ENCODE data around the gene YY1. TPM values are rescaled to one million over a fixed set of nuclear protein-coding genes. Genes with fewer than 3 reads are reported as not detected.

The YY1 gene
- total and polyA plus RNA-seq, 2 experiments from 2014 or later: 88.2 to 128 TPM

DNA sequence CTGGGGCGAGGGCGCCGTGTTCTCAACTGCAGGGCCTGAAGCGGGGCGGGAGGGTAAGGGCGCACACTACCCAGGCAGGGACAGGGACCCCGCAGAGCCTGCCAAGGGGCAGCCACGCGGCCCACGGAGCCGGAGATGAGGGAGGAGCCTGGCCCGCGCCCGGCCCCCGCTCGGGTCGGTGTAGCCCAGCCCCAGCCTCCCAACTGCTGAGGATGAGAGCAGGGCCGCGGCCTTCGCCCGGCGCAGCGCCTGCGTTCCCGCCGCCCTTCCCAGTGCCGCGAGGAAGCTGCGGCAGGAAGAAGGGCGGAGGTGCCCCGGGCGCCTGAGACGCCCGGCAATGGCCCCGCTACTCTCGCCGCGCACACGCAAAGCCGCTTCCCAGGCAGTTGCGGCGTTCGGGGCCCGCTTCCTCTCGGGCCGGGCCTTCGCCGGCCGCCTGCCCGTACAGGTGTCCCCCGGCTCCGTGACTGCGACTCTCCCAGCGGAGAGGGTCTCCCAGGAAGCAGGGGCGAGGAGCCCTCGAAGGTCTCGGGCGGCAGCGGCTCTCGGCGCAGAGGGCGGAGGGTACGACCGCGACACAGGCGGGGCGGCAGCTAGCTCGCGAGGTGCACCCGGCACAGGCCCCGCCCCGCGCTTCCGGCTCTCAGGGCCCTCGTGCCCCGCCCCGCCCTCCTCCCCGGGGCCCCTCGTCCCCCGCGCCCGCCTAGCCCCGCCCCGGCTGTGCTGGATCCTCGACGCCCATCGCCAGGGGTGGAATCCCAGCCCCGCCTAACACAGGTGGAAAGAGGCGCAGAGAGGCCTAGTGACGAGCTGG is 24.8 kb upstream of the YY1 start:
- TF ChIP-seq ZNF331 (CRISPR knock-in tag; IDR thresholded peaks at IDR 0.05; ENCODE audit: low read depth) (no peak), EZH2 (IDR thresholded peaks at IDR 0.05; ENCODE audit: low read depth, unreplicated experiment) (no peak), POLR2AphosphoS5 (IDR thresholded peaks at IDR 0.05; ENCODE audit: low read depth) (peak; percentile 98), ZNF114 (CRISPR knock-in tag; IDR thresholded peaks at IDR 0.05) (no peak), NANOG (IDR thresholded peaks at IDR 0.05; ENCODE audit: borderline replicate concordance) (no peak)
- TF ChIP-seq, protein P1, sequence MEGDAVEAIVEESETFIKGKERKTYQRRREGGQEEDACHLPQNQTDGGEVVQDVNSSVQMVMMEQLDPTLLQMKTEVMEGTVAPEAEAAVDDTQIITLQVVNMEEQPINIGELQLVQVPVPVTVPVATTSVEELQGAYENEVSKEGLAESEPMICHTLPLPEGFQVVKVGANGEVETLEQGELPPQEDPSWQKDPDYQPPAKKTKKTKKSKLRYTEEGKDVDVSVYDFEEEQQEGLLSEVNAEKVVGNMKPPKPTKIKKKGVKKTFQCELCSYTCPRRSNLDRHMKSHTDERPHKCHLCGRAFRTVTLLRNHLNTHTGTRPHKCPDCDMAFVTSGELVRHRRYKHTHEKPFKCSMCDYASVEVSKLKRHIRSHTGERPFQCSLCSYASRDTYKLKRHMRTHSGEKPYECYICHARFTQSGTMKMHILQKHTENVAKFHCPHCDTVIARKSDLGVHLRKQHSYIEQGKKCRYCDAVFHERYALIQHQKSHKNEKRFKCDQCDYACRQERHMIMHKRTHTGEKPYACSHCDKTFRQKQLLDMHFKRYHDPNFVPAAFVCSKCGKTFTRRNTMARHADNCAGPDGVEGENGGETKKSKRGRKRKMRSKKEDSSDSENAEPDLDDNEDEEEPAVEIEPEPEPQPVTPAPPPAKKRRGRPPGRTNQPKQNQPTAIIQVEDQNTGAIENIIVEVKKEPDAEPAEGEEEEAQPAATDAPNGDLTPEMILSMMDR (conservative IDR thresholded peaks at IDR 0.05; ENCODE audit: low read depth in 2 of 2): no peak
- TF ChIP-seq, protein P2, sequence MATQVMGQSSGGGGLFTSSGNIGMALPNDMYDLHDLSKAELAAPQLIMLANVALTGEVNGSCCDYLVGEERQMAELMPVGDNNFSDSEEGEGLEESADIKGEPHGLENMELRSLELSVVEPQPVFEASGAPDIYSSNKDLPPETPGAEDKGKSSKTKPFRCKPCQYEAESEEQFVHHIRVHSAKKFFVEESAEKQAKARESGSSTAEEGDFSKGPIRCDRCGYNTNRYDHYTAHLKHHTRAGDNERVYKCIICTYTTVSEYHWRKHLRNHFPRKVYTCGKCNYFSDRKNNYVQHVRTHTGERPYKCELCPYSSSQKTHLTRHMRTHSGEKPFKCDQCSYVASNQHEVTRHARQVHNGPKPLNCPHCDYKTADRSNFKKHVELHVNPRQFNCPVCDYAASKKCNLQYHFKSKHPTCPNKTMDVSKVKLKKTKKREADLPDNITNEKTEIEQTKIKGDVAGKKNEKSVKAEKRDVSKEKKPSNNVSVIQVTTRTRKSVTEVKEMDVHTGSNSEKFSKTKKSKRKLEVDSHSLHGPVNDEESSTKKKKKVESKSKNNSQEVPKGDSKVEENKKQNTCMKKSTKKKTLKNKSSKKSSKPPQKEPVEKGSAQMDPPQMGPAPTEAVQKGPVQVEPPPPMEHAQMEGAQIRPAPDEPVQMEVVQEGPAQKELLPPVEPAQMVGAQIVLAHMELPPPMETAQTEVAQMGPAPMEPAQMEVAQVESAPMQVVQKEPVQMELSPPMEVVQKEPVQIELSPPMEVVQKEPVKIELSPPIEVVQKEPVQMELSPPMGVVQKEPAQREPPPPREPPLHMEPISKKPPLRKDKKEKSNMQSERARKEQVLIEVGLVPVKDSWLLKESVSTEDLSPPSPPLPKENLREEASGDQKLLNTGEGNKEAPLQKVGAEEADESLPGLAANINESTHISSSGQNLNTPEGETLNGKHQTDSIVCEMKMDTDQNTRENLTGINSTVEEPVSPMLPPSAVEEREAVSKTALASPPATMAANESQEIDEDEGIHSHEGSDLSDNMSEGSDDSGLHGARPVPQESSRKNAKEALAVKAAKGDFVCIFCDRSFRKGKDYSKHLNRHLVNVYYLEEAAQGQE (IDR thresholded peaks at IDR 0.05; ENCODE audit: unreplicated experiment): no peak
- peak overlapping the region; percentile 86 for H3K4me2 ChIP-seq
- peak overlapping the region; percentile 95 for H3K27ac Mint-ChIP-seq
- peaks cover 20% of the 10 kb centered on the region for H3K4me1 Mint-ChIP-seq
- peak overlapping the region; percentile 97 for H3K27ac ChIP-seq (ENCODE audit: low read depth)
- ATAC-seq (peak; percentile 90), DNase-seq (ENCODE audit: low spot score) (peak; percentile 99)
- no peaks in the 10 kb centered on the region; the same call in 1 of the 2 replicates for H4K20me1 ChIP-seq (replicated peaks; ENCODE audit: insufficient read depth)
- H3K27me3 ChIP-seq (ENCODE audit: insufficient read depth): no peaks in the 10 kb centered on the region
- no peaks in the 10 kb centered on the region for H3K36me3 ChIP-seq (ENCODE audit: insufficient read depth)
- H3K36me3 Mint-ChIP-seq (ENCODE audit: low read depth): no peaks in the 10 kb centered on the region
- peaks cover 17% of the 10 kb centered on the region for H3K4me1 ChIP-seq (ENCODE audit: insufficient read depth)
- peak overlapping the region; percentile 94; the same call in 1 of the 2 replicates for H2AFZ ChIP-seq
- H3K9me2 ChIP-seq (ENCODE audit: insufficient read depth): no peaks in the 10 kb centered on the region
- peaks cover 35% of the 10 kb centered on the region for H3K79me2 ChIP-seq (replicated peaks; ENCODE audit: insufficient read depth)
- peaks cover 14% of the 10 kb centered on the region for H3F3A ChIP-seq (replicated peaks; ENCODE audit: low read depth)
- H3K4me3 ChIP-seq: peak overlapping the region; percentile 87
- no peaks in the 10 kb centered on the region; the same call in 2 of the 3 replicates for H3K9me3 Mint-ChIP-seq
- peaks cover 8% of the 10 kb centered on the region for H3K27me3 Mint-ChIP-seq (ENCODE audit: insufficient read depth, low read depth, poor library complexity)
- H3K4me3 Mint-ChIP-seq: peak overlapping the region; percentile 73

DNA sequence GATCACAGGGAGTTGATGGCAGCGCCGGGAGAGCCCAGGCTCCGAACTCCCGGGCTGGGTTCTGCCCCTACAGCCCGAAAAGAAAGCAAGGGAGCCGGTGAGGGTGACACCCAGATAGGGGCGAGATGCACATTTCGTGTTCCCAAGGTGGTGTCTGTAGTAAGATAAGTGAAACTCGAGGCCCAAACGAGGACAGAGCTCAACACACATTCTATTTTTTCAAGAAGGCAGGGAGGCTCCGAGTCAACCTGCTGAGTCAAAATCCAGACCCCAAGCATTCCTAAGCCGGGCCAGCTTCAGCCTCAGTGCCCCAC is 24.2 kb upstream of the YY1 start:
- no peak for ATAC-seq
- TF ChIP-seq ZNF114 (CRISPR knock-in tag; IDR thresholded peaks at IDR 0.05): no peak
- TF ChIP-seq, protein P3, sequence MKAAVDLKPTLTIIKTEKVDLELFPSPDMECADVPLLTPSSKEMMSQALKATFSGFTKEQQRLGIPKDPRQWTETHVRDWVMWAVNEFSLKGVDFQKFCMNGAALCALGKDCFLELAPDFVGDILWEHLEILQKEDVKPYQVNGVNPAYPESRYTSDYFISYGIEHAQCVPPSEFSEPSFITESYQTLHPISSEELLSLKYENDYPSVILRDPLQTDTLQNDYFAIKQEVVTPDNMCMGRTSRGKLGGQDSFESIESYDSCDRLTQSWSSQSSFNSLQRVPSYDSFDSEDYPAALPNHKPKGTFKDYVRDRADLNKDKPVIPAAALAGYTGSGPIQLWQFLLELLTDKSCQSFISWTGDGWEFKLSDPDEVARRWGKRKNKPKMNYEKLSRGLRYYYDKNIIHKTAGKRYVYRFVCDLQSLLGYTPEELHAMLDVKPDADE (IDR thresholded peaks at IDR 0.05): no peak
- no peak for TF ChIP-seq ZNF331 (CRISPR knock-in tag; IDR thresholded peaks at IDR 0.05; ENCODE audit: low read depth)
- no peak for TF ChIP-seq NANOG (IDR thresholded peaks at IDR 0.05; ENCODE audit: borderline replicate concordance)
- TF ChIP-seq, protein P2 (IDR thresholded peaks at IDR 0.05; ENCODE audit: unreplicated experiment): no peak
- no peaks in the 10 kb centered on the region; the same call in 1 of the 2 replicates for H3K36me3 ChIP-seq (ENCODE audit: insufficient read depth)
- no peak for DNase-seq (ENCODE audit: low spot score)
- peak overlapping the region; percentile 59; the same call in 1 of the 2 replicates for H2AFZ ChIP-seq
- Mint-ChIP-seq H3K27me3 (ENCODE audit: insufficient read depth, low read depth, poor library complexity) (peaks cover 6% of the 10 kb centered on the region), H3K36me3 (ENCODE audit: low read depth) (no peaks in the 10 kb centered on the region), H3K27ac (peak overlapping the region; percentile 95), H3K4me3 (peak overlapping the region; percentile 73), H3K9me3 (no peaks in the 10 kb centered on the region), H3K4me1 (peaks cover 20% of the 10 kb centered on the region)
- H4K20me1 ChIP-seq (replicated peaks; ENCODE audit: insufficient read depth): no peaks in the 10 kb centered on the region; the same call in 1 of the 2 replicates
- peak overlapping the region; percentile 87 for H3K4me3 ChIP-seq
- peak overlapping the region; percentile 81 for H3K4me2 ChIP-seq
- H3K9me2 ChIP-seq (ENCODE audit: insufficient read depth): no peaks in the 10 kb centered on the region
- H3K27me3 ChIP-seq (ENCODE audit: insufficient read depth): no peaks in the 10 kb centered on the region
- peak overlapping the region; percentile 97 for H3K27ac ChIP-seq (ENCODE audit: low read depth)
- peaks cover 17% of the 10 kb centered on the region for H3K4me1 ChIP-seq (ENCODE audit: insufficient read depth)
- peaks cover 14% of the 10 kb centered on the region for H3F3A ChIP-seq (replicated peaks; ENCODE audit: low read depth)
- H3K79me2 ChIP-seq (replicated peaks; ENCODE audit: insufficient read depth): peaks cover 40% of the 10 kb centered on the region
